Panc1 (cell line): Measurements from ENCODE around the gene CCR1. TPM values are rescaled to one million over a fixed set of nuclear protein-coding genes. Genes with fewer than 3 reads are reported as not detected.

Experiments used
- ATAC-seq: fragments of 200-7000 bp; cut with Tn5 transposase; 2 replicates; pipeline ENCODE4 v1.9.1; 2020; ENCODE audit warnings: mild to moderate bottlenecking, moderate library complexity
- BruUV-seq: library from RNA; stranded (reverse); fragments of 400-500 nt; replicated peaks from 2 replicates; lab custom pipeline; 2021; lab: Mats Ljungman, UMichigan
- CTCF ChIA-PET: fragments of 300-600 bp; sonication (Branson Sonifier 250); formaldehyde crosslinking; loops from one replicate; lab custom pipeline; 2022; ENCODE audit warnings: antibody characterized with exemption; lab: Charles Lee
- POLR2A ChIA-PET: fragments of 300-600 bp; sonication (Branson Sonifier 250); formaldehyde crosslinking; loops from one replicate; lab custom pipeline; 2022; ENCODE audit warnings: antibody characterized with exemption; lab: Charles Lee
- DNase-seq: peaks from one replicate; pipeline ENCODE4 v3.0.0-alpha.2; 2010; ENCODE audit warnings: low read depth, low spot score
- H3K27ac ChIP-seq: 2 replicates; pipeline ENCODE4 v1.5.1; 2011; ENCODE audit warnings: mild to moderate bottlenecking, low read length, inconsistent platforms
- H3K27me3 ChIP-seq: fragments of 200-500 bp; sonication (Bioruptor generic); 2 replicates; pipeline ENCODE4 v1.6.0; 2014; ENCODE audit warnings: low read length, inconsistent platforms; ENCODE audit not compliant: control insufficient read depth, insufficient read depth
- H3K36me3 ChIP-seq: fragments of 200-500 bp; sonication (Bioruptor generic); 2 replicates; pipeline ENCODE4 v1.5.1; 2014; ENCODE audit warnings: inconsistent platforms, mild to moderate bottlenecking, low read length, moderate library complexity; ENCODE audit not compliant: control insufficient read depth, insufficient read depth
- H3K4me1 ChIP-seq: 2 replicates; pipeline ENCODE4 v1.5.1; 2011; ENCODE audit warnings: inconsistent platforms, mild to moderate bottlenecking, low read length, moderate library complexity; ENCODE audit not compliant: control insufficient read depth, insufficient read depth
- H3K4me3 ChIP-seq, 2 experiments: 2 replicates each; pipeline ENCODE4 v1.5.1; 2011 to 2012; ENCODE audit warnings: low read depth in 2 of 2, low read length in 2 of 2, mild to moderate bottlenecking in 2 of 2, inconsistent platforms in 1 of 2, moderate library complexity in 1 of 2
- H3K9me3 ChIP-seq: fragments of 200-500 bp; sonication (Bioruptor generic); 2 replicates; pipeline ENCODE4 v1.5.1; 2014; ENCODE audit warnings: low read depth, mild to moderate bottlenecking, inconsistent platforms, low read length, moderate library complexity; ENCODE audit not compliant: control insufficient read depth, insufficient read depth
- CTCF ChIP-seq: fragments of 450-650 bp; IDR thresholded peaks from 2 replicates; pipeline ENCODE4 v1.5.1; 2017; ENCODE audit warnings: mild to moderate bottlenecking
- POLR2AphosphoS5 ChIP-seq: IDR thresholded peaks from 2 replicates; pipeline ENCODE4 v1.6.1; 2012; ENCODE audit warnings: mild to moderate bottlenecking, low read depth, low read length, moderate library complexity
- REST ChIP-seq, 2 experiments: IDR thresholded peaks; 2 replicates each; pipeline ENCODE4 v1.6.1; 2011 to 2012; ENCODE audit warnings: low read depth in 2 of 2, control low read depth in 1 of 2, low read length in 1 of 2, mild to moderate bottlenecking in 1 of 2, moderate library complexity in 1 of 2; ENCODE audit not compliant: insufficient read depth in 1 of 2
- SIN3A ChIP-seq: IDR thresholded peaks from 2 replicates; pipeline ENCODE4 v1.6.1; 2012; ENCODE audit warnings: low read depth, mild to moderate bottlenecking, low read length, moderate library complexity, borderline replicate concordance; ENCODE audit not compliant: insufficient read depth
- TCF7L2 ChIP-seq: IDR thresholded peaks from 2 replicates; pipeline ENCODE4 v1.6.1; 2011; ENCODE audit warnings: mild to moderate bottlenecking, low read depth, low read length, inconsistent platforms
- in situ Hi-C: cut with HindIII; loops from 2 replicates; pipeline ENCODE4 v1.10.0; 2016; ENCODE audit warnings: low sequenced_read_pairs, low pct_unique_long_range_greater_than_20kb
- intact Hi-C: fragments of 100-400 bp; cut with micrococcal nuclease; formaldehyde crosslinking; loops from one replicate; pipeline ENCODE4 v1.10.0; 2022; ENCODE audit not compliant: unreplicated experiment
- total RNA-seq: library from RNA; stranded (reverse); gene quantifications from one replicate; pipeline ENCODE4 v1.2.1, GENCODE V29; 2021; ENCODE audit not compliant: unreplicated experiment

Gene CCR1
- total RNA-seq, 1 experiment from 2014 or later, result not detected

GRCh38 chr3:46214751-46215352 lies 6.7 kb upstream of the CCR1 start:
- in situ Hi-C loops (no loop called here), intact Hi-C loops (no loop called here)
- Histone ChIP-seq H3K27ac (no peak overlapping the region), H3K36me3 (no peaks in the 10 kb centered on the region), H3K9me3 (no peaks in the 10 kb centered on the region), H3K27me3 (no peaks in the 10 kb centered on the region), H3K4me1 (no peaks in the 10 kb centered on the region), H3K4me3 (no peak overlapping the region)
- ChIA-PET POLR2A (no interaction called here), CTCF (no interaction called here)
- TF ChIP-seq POLR2AphosphoS5, result no peak
- no peak for TF ChIP-seq REST (IDR thresholded peaks at IDR 0.05; ENCODE audit: insufficient read depth in 1 of 2, low read depth in 2 of 2, low read length in 1 of 2)
- TF ChIP-seq TCF7L2, result no peak
- no peak for TF ChIP-seq SIN3A
- TF ChIP-seq CTCF, result no peak; the same call in 1 of the 2 replicates
- DNase-seq (no peak), ATAC-seq (no peak)
- BruUV-seq, result no TSS peak

GRCh38 chr3:46213201-46213600 lies 5.1 kb upstream of the CCR1 start:
- no peaks in the 10 kb centered on the region for H3K4me1 ChIP-seq
- in situ Hi-C loops, result no loop called here
- DNase-seq (no peak), ATAC-seq (no peak)
- no peaks in the 10 kb centered on the region for H3K36me3 ChIP-seq
- ChIA-PET CTCF (no interaction called here), POLR2A (no interaction called here)
- no peaks in the 10 kb centered on the region for H3K9me3 ChIP-seq
- H3K27me3 ChIP-seq, result no peaks in the 10 kb centered on the region
- TF ChIP-seq TCF7L2 (no peak), POLR2AphosphoS5 (no peak), SIN3A (no peak), CTCF (no peak), REST (IDR thresholded peaks at IDR 0.05; ENCODE audit: insufficient read depth in 1 of 2, low read depth in 2 of 2, low read length in 1 of 2) (no peak)
- BruUV-seq, result no TSS peak
- no peak overlapping the region for H3K27ac ChIP-seq
- no peak overlapping the region for H3K4me3 ChIP-seq
- intact Hi-C loops, result no loop called here
